Esophagus (tissue), 2 donors: Measurements from ENCODE around the gene FRAT1. TPM values are rescaled to one million over a fixed set of nuclear protein-coding genes. Genes with fewer than 3 reads are reported as not detected.

Source experiments
- H3K27ac ChIP-seq, 2 donors: one replicate each; pipeline ENCODE4 v1.5.1; 2013; ENCODE audit warnings: low read depth in 2 of 2, mild to moderate bottlenecking in 2 of 2, inconsistent platforms in 1 of 2, low read length in 1 of 2, moderate library complexity in 1 of 2
- H3K27me3 ChIP-seq, 2 donors: one replicate each; pipeline ENCODE4 v1.6.1; 2013; ENCODE audit warnings: low read length in 2 of 2, control low read depth in 1 of 2, mild to moderate bottlenecking in 1 of 2; ENCODE audit not compliant: insufficient read depth in 2 of 2, control insufficient read depth in 1 of 2
- H3K36me3 ChIP-seq, 2 donors: one replicate each; pipeline ENCODE4 v1.6.1; 2013; ENCODE audit warnings: low read length in 1 of 2; ENCODE audit not compliant: control insufficient read depth in 2 of 2, insufficient read depth in 2 of 2
- H3K4me1 ChIP-seq, 2 donors: one replicate each; pipeline ENCODE4 v1.6.1; 2013; ENCODE audit warnings: low read length in 1 of 2; ENCODE audit not compliant: control insufficient read depth in 2 of 2, insufficient read depth in 2 of 2
- H3K4me3 ChIP-seq, 2 donors: one replicate each; pipeline ENCODE4 v1.5.1; 2013; ENCODE audit warnings: low read length in 2 of 2, mild to moderate bottlenecking in 2 of 2, low read depth in 1 of 2, moderate library complexity in 1 of 2
- H3K9me3 ChIP-seq, 2 donors: one replicate each; pipeline ENCODE4 v1.6.1; 2013; ENCODE audit warnings: mild to moderate bottlenecking in 2 of 2, low read depth in 1 of 2, low read length in 1 of 2, moderate library complexity in 1 of 2; ENCODE audit not compliant: control insufficient read depth in 2 of 2, insufficient read depth in 1 of 2
- WGBS, 2 donors: extraction: QIAGEN DNeasy Blood & Tissue Kit; methylation state at CpG; one replicate each; pipeline ENCODE4 v1.1.7; 2013; 5-methylcytosine and 5-hydroxymethylcytosine counted together
- polyA plus RNA-seq, 2 donors: library from polyadenylated mRNA; stranded (reverse); fragments of 200-250 nt; gene quantifications; one replicate each; pipeline ENCODE4 v1.2.3, GENCODE V29; 2013
- donor health status: healthy with polysubstance abuse.
- donor health status: Bipolar disorder and iron deficiency.

FRAT1 gene
- polyA plus RNA-seq, 2 donors: 1.2 to 1.8 TPM

GRCh38 chr10:97362310-97363033, 43.4 kb downstream of the FRAT1 start:
- H3K27me3 ChIP-seq: no peaks in the 10 kb centered on the region
- no peaks in the 10 kb centered on the region for H3K9me3 ChIP-seq
- WGBS, 2 donors: 78 to 82% methylated on average over 11 of the region's 11 CpGs
- H3K4me3 ChIP-seq: no peak overlapping the region
- H3K27ac ChIP-seq: no peak overlapping the region
- H3K4me1 ChIP-seq: no peaks in the 10 kb centered on the region
- peaks cover 21 to 46% of the 10 kb centered on the region in 2 donors for H3K36me3 ChIP-seq

DNA sequence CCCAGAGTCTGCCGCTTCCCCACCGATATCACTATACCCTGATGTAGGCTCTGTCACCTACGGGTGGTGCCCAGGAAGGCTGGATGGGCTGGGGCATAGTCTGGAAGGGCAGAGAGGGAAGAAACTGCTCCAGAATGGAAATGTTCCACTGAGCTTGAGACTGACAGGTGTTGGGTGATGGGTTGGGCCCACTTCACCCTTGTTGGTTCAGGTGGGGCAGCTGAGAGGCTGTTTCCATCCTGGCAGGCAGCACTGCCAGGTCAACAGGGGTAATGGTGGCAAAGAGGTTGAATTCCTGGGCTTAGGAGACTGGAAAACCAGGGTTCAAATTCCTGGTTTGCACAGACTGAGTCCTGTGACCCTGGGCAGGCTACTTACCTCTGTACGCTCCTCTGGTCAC, 44.0 kb downstream of the FRAT1 start:
- WGBS, 2 donors: 94 to 95% methylated on average over 4 of the region's 4 CpGs
- Histone ChIP-seq H3K9me3 (no peaks in the 10 kb centered on the region), H3K4me1 (no peaks in the 10 kb centered on the region), H3K27me3 (no peaks in the 10 kb centered on the region), H3K36me3 (peaks cover 21 to 46% of the 10 kb centered on the region in 2 donors), H3K27ac (no peak overlapping the region), H3K4me3 (no peak overlapping the region)

DNA sequence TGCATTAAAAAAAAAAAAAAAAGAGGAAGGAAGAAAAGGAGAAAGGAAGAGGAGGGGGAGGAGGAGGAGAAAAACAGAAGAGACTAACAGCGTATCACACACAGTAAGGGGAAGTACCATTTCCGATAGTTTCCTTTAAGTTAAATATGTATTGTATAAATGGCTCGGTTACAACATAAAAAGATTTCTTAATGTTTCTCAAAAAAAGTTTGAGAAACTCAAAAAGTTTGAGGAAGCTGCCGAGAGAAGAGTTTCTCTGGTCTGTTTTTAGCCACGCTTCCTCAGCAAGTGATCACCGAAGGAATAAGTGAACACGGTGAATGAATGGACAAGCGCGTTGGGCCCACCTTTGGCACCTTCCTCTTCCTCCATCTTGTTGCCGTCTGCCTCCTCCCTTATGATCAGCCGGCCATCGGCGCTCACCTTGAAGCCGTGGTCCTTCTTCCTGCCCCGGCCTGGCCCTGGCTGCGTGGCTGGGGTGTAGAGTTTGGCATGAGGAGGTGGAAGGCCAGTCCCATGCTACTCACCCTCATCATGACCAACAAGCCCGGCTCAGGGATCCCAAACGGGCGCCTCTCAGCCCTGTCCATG, 46.8 kb downstream of the FRAT1 start:
- Histone ChIP-seq H3K36me3 (peaks cover 23 to 51% of the 10 kb centered on the region in 2 donors), H3K4me3 (no peak overlapping the region), H3K4me1 (no peaks in the 10 kb centered on the region), H3K9me3 (no peaks in the 10 kb centered on the region), H3K27ac (no peak overlapping the region), H3K27me3 (no peaks in the 10 kb centered on the region)
- WGBS, 2 donors: 84 to 85% methylated on average over 19 of the region's 19 CpGs

DNA sequence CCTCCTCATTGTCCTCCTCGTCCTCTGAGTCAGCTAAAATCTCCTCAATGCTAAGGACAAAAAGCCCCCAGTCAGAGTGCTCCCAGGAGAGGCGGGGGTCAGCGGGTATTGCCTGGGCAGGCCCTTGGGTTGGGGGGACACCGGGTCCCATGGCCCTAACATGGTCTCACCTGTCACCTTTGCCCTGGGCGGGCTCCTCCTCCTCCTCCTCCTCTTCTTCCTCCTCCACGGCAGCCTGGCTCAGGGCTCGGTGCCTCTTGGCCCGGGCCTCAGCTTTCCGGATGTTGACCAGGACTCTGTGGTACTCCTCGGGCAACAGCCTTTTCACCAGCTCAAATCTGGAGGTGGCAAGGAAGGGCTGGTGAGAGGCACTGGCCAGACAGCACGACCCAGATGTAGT, 47.5 kb downstream of the FRAT1 start:
- 92 to 93% methylated on average over 11 of the region's 11 CpGs for WGBS, 2 donors
- no peaks in the 10 kb centered on the region for H3K4me1 ChIP-seq
- no peaks in the 10 kb centered on the region for H3K27me3 ChIP-seq
- no peak overlapping the region for H3K27ac ChIP-seq
- H3K36me3 ChIP-seq: peaks cover 23 to 58% of the 10 kb centered on the region in 2 donors
- H3K9me3 ChIP-seq: no peaks in the 10 kb centered on the region
- H3K4me3 ChIP-seq: no peak overlapping the region

- no peaks in the 10 kb centered on the region for H3K4me1 ChIP-seq
- H3K36me3 ChIP-seq: peaks cover 23 to 63% of the 10 kb centered on the region in 2 donors
- no peak overlapping the region for H3K27ac ChIP-seq
- no peaks in the 10 kb centered on the region for H3K9me3 ChIP-seq
- 94 to 95% methylated on average over 12 of the region's 12 CpGs for WGBS, 2 donors
- H3K27me3 ChIP-seq: no peaks in the 10 kb centered on the region
- H3K4me3 ChIP-seq: no peak overlapping the region
Observed at GRCh38 chr10:97367126-97367649, 48.1 kb downstream of the FRAT1 start.

Other genes starting within 250 kb of the FRAT1 start
- under 1 TPM; 0.02 TPM for gene SLIT1, start 133.3 kb upstream of the FRAT1 start, polyA plus RNA-seq
- gene ARHGAP19, start 26.6 kb upstream of the FRAT1 start, polyA plus RNA-seq: 1 to 10 TPM; 1.5 to 3.4 TPM
- 1 to 10 TPM; 7.2 to 9.6 TPM for gene FRAT2, start 15.5 kb downstream of the FRAT1 start, polyA plus RNA-seq
- gene RRP12, start 82.1 kb downstream of the FRAT1 start, polyA plus RNA-seq: 10 to 100 TPM; 11.8 to 13.7 TPM
- 100 to 1,000 TPM in 1 of 2 donors, 10 to 100 TPM in 1; 72.5 to 354 TPM for gene PGAM1, start 106.9 kb downstream of the FRAT1 start, polyA plus RNA-seq
- gene EXOSC1, start 126.7 kb downstream of the FRAT1 start, polyA plus RNA-seq: 10 to 100 TPM; 28.8 to 32.4 TPM
- 10 to 100 TPM; 18.1 to 20.5 TPM for gene ZDHHC16, start 126.9 kb downstream of the FRAT1 start, polyA plus RNA-seq
- 10 to 100 TPM; 37.8 to 45.1 TPM for gene MMS19, start 179.2 kb downstream of the FRAT1 start, polyA plus RNA-seq
- gene UBTD1, start 179.7 kb downstream of the FRAT1 start, polyA plus RNA-seq: 1 to 10 TPM; 5.8 to 6.7 TPM